Measurements from ENCODE around the gene SLC35G4.

GRCh38 chr18:11585596-11585995 lies 23.8 kb upstream of the SLC35G4 start:
- TF ChIP-seq, protein P1, sequence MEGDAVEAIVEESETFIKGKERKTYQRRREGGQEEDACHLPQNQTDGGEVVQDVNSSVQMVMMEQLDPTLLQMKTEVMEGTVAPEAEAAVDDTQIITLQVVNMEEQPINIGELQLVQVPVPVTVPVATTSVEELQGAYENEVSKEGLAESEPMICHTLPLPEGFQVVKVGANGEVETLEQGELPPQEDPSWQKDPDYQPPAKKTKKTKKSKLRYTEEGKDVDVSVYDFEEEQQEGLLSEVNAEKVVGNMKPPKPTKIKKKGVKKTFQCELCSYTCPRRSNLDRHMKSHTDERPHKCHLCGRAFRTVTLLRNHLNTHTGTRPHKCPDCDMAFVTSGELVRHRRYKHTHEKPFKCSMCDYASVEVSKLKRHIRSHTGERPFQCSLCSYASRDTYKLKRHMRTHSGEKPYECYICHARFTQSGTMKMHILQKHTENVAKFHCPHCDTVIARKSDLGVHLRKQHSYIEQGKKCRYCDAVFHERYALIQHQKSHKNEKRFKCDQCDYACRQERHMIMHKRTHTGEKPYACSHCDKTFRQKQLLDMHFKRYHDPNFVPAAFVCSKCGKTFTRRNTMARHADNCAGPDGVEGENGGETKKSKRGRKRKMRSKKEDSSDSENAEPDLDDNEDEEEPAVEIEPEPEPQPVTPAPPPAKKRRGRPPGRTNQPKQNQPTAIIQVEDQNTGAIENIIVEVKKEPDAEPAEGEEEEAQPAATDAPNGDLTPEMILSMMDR (conservative IDR thresholded peaks at IDR 0.05; ENCODE audit: low read depth, low read length), result no peak
- TF ChIP-seq EZH2 (IDR thresholded peaks at IDR 0.05; ENCODE audit: borderline replicate concordance, low read depth, low read length, poor library complexity, severe bottlenecking), result no peak
